ENCODE data around the gene UIMC1.
"Not testable (repeated sequence)": the region's sequence is repeated elsewhere in the genome, so short reads cannot be mapped to it uniquely, and the experiment has no call there.

Gene UIMC1

DNA sequence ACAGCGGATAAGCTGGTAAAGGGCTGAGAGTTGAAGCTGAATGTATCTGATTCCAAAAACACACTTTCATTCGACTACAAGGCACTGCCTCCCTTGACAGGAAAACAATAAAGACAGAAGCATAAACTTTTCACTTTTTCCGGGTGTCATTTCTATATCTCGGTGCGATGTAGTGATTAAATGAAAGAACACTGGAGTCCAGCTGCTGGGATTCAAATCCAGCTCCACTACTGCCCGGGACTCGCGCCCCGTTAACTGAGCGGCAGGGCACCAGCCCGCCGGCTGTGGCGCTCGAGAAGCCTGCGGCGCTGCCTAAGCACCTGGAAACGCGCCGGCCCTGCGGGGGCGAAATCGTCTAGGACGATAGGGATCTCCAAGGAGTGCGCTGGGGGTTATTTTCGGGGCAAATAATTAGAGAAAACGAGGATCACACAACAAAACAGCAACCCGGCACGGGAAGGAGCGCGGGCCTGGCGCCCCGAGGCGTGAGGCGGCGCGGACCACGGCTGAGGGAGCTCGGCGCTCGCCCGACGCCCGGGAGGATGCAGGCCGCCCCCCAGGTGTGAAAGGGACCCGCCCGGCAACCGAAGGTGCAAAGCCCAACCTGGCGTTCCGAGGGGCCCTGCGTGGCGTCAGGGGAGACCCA lies 837 bp downstream of the UIMC1 start:
- DNase-seq, result peak; percentile 88

- no peak for DNase-seq
These were observed 1.6 kb downstream of the UIMC1 start for GRCh38 chr5:177004961-177005360.

DNA sequence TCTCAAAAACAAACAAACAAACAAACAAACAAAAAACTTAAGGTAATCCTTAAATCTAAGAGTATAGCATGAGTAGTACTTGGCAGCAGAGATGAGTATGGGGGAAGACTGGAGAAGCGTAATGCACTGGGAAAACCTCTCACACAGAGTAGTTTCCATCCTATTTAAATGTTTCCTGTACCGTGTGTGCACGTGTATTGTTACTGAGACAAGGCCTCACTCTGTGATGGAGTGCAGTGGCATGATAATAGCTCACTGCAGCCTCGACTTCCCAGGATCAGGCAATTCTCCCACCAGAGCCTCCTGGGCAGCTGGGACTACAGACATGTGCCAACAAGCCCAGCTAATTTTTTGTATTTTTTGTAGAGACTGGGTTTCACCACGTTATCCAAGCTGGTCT lies 2.9 kb downstream of the UIMC1 start:
- DNase-seq, result no peak

- not testable (repeated sequence) for DNase-seq
These were observed 7.1 kb downstream of the UIMC1 start for GRCh38 chr5:176999526-176999925.

GRCh38 chr5:176998828-176999227 lies 7.8 kb downstream of the UIMC1 start:
- no peak for DNase-seq

GRCh38 chr5:176996780-176997179 lies 9.8 kb downstream of the UIMC1 start:
- no peak for DNase-seq

GRCh38 chr5:176995896-176996767 lies 10.4 kb downstream of the UIMC1 start:
- no peak for DNase-seq

DNA sequence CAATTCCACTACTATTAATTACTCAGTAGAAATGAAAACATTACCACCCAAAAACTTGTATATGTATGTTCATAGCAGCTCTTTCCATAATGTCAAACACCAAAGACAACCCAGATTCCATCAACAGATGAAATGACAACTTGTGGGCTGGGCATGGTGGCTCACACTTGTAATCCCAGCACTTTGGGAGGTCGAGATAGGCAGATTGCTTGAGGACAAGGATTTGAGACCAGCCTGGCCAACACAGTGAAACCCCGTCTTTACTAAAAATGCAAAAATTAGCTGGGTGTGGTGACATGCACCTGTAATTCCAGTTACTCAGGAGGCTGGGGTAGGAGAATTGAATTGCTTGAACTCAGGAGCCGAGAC lies 11.5 kb downstream of the UIMC1 start:
- no peak for DNase-seq

GRCh38 chr5:176994460-176995121 lies 12.0 kb downstream of the UIMC1 start:
- no peak for DNase-seq

- not testable (repeated sequence) for DNase-seq
These were observed 13.5 kb downstream of the UIMC1 start for GRCh38 chr5:176993081-176993480.

GRCh38 chr5:176987583-176987982 lies 19.0 kb downstream of the UIMC1 start:
- no peak for DNase-seq

DNA sequence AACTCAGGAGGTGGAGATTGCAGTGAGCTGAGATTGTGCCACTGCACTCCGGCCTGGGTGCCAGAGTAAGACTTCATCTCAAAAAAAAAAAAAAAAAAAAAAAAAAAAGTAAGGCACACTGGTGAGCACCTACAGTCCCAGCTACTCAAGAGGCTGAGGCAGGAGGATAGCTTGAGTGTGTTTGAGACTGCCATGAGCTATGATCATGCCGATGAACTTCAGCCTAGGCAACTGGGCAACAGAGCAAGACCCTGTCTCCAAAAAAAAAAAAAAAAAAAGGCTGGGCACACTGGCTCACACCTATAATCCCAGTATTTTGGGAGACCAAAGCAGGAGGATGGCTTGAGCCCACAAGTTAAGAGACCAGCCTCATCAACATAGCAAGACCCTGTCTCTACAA lies 20.3 kb downstream of the UIMC1 start:
- DNase-seq, result no peak

GRCh38 chr5:176985516-176985915 lies 21.1 kb downstream of the UIMC1 start:
- no peak for DNase-seq

GRCh38 chr5:176984176-176984575 lies 22.4 kb downstream of the UIMC1 start:
- not testable (repeated sequence) for DNase-seq

GRCh38 chr5:176983593-176983992 lies 23.0 kb downstream of the UIMC1 start:
- DNase-seq, result not testable (repeated sequence)

DNA sequence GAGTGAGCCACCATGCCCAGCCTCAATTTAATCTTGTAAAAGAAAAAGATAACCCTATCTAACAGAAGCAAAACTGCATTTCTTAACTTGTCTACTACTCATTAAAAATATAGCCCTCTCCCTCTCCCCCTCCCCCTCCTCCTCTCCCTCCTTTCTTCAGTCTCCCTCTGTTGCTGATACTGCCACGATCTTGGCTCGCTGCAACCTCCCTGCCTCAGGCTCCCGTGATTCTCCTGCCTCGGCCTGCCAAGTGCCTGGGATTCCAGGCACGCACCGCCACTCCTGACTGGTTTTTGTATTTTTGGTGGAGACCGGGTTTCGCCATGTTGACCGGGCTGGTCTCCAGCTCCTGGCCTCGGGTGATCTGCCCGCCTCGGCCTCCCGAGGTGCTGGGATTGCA lies 23.5 kb downstream of the UIMC1 start:
- DNase-seq, result not testable (repeated sequence)

DNA sequence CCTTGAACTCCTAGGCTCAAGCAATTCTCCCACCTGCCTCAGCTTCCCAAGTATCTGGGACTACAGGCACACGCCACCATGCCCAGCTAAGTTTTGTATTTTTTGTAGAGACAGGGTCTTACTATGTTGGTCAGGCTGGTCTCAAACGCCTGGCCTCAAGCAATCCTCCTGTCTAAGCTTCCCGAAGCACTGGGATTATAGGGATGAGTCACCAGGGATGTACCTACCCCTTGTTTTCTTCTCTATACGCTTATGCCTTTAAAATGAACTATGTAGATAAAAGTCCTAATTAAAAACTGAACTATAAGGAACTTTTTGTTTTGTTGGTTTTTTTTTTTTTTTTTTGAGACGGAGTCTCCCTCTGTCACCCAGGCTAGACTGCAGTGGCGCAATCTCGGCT lies 25.8 kb downstream of the UIMC1 start:
- DNase-seq, result no peak

GRCh38 chr5:176979669-176980068 lies 26.9 kb downstream of the UIMC1 start:
- DNase-seq, result no peak

GRCh38 chr5:176965633-176966032 lies 40.9 kb downstream of the UIMC1 start:
- DNase-seq, result no peak

GRCh38 chr5:176959051-176959450 lies 47.5 kb downstream of the UIMC1 start:
- peak; percentile 79 for DNase-seq

- no peak for DNase-seq
These were observed 49.8 kb downstream of the UIMC1 start for GRCh38 chr5:176956756-176957155.

- DNase-seq, result no peak
These were observed 50.7 kb downstream of the UIMC1 start for GRCh38 chr5:176955895-176956294.

- DNase-seq, result no peak
These were observed 52.5 kb downstream of the UIMC1 start for GRCh38 chr5:176954050-176954449.
